Neuronal stem cell (in vitro differentiated cells): Measurements from ENCODE around the gene FRMD6.

Experiments used
- DNase-seq: peaks from one replicate; pipeline ENCODE4 v3.0.0-alpha.2; 2013; ENCODE audit warnings: low spot score
- H2AFZ ChIP-seq: one replicate; pipeline ENCODE4 v1.6.1; 2013; ENCODE audit warnings: mild to moderate bottlenecking, low read length, inconsistent platforms
- H2AK5ac ChIP-seq: 2 replicates; pipeline ENCODE4 v1.6.1; 2013; ENCODE audit warnings: low read depth, mild to moderate bottlenecking, inconsistent platforms, low read length, moderate library complexity, mixed read lengths
- H2BK120ac ChIP-seq: 2 replicates; pipeline ENCODE4 v1.6.1; 2013; ENCODE audit warnings: low read depth, mild to moderate bottlenecking, inconsistent platforms, low read length, moderate library complexity, mixed read lengths
- H2BK12ac ChIP-seq: one replicate; pipeline ENCODE4 v1.6.1; 2013; ENCODE audit warnings: low read length, inconsistent platforms
- H2BK15ac ChIP-seq: 2 replicates; pipeline ENCODE4 v1.6.1; 2013; ENCODE audit warnings: mild to moderate bottlenecking, low read length, inconsistent platforms, mixed read lengths
- H2BK5ac ChIP-seq: one replicate; pipeline ENCODE4 v1.6.1; 2013; ENCODE audit warnings: inconsistent platforms, mild to moderate bottlenecking, low read length, moderate library complexity
- H3K14ac ChIP-seq: one replicate; pipeline ENCODE4 v1.6.1; 2013; ENCODE audit warnings: low read length, inconsistent platforms
- H3K18ac ChIP-seq: 2 replicates; pipeline ENCODE4 v1.6.1; 2013; ENCODE audit warnings: low read length, inconsistent platforms
- H3K23ac ChIP-seq: 2 replicates; pipeline ENCODE4 v1.6.1; 2013; ENCODE audit warnings: low read depth, mild to moderate bottlenecking, mixed read lengths, low read length, inconsistent platforms; ENCODE audit not compliant: poor library complexity
- H3K27ac ChIP-seq: replicated peaks from 3 replicates; pipeline ENCODE4 v1.5.1; 2013; ENCODE audit warnings: low read length, inconsistent platforms
- H3K27me3 ChIP-seq, 3 experiments: 2 replicates each; pipeline ENCODE4 v1.6.1; 2013; ENCODE audit warnings: low read length in 3 of 3, mild to moderate bottlenecking in 2 of 3, inconsistent platforms in 1 of 3, low read depth in 1 of 3, mixed read lengths in 1 of 3, moderate library complexity in 1 of 3; ENCODE audit not compliant: control insufficient read depth in 3 of 3, insufficient read depth in 3 of 3
- H3K36me3 ChIP-seq, 2 donors: replicated peaks in 1 of 2; 2 replicates each; pipeline ENCODE4 v1.6.1; 2013; ENCODE audit warnings: low read length in 2 of 2; ENCODE audit not compliant: control insufficient read depth in 2 of 2, insufficient read depth in 2 of 2
- H3K4ac ChIP-seq: 2 replicates; pipeline ENCODE4 v1.6.1; 2013; ENCODE audit warnings: inconsistent platforms, mild to moderate bottlenecking, low read length, moderate library complexity
- H3K4me1 ChIP-seq, 2 donors: 1 replicate in 1 of 2; 2 replicates in 1 of 2; pipeline ENCODE4 v1.6.1; 2013; ENCODE audit warnings: low read length in 2 of 2, low read depth in 1 of 2; ENCODE audit not compliant: control insufficient read depth in 2 of 2, insufficient read depth in 1 of 2
- H3K4me2 ChIP-seq: one replicate; pipeline ENCODE4 v1.6.1; 2013; ENCODE audit warnings: mild to moderate bottlenecking, low read length, inconsistent platforms; ENCODE audit not compliant: insufficient read depth, poor library complexity, severe bottlenecking
- H3K4me3 ChIP-seq, 2 donors: 2 replicates each; pipeline ENCODE4 v1.5.1; 2013; ENCODE audit warnings: low read length in 2 of 2, mild to moderate bottlenecking in 2 of 2, inconsistent platforms in 1 of 2, moderate library complexity in 1 of 2
- H3K79me1 ChIP-seq: one replicate; pipeline ENCODE4 v1.6.1; 2013; ENCODE audit warnings: low read depth, mild to moderate bottlenecking, inconsistent platforms, low read length, moderate library complexity
- H3K9ac ChIP-seq: one replicate; pipeline ENCODE4 v1.6.1; 2013; ENCODE audit warnings: mild to moderate bottlenecking, low read depth, low read length, inconsistent platforms; ENCODE audit not compliant: poor library complexity
- H3K9me3 ChIP-seq, 2 donors: replicated peaks in 1 of 2; 2 replicates each; pipeline versions ENCODE3 to v1.6.1; 2013; ENCODE audit warnings: low read length in 2 of 2, mild to moderate bottlenecking in 2 of 2, inconsistent platforms in 1 of 2, low read depth in 1 of 2, mixed read lengths in 1 of 2, moderate library complexity in 1 of 2; ENCODE audit not compliant: control insufficient read depth in 2 of 2, insufficient read depth in 1 of 2
- H4K8ac ChIP-seq: one replicate; pipeline ENCODE4 v1.6.1; 2013; ENCODE audit warnings: low read depth, mild to moderate bottlenecking, inconsistent platforms, low read length, moderate library complexity
- H4K91ac ChIP-seq: one replicate; pipeline ENCODE4 v1.6.1; 2013; ENCODE audit warnings: low read length, low read depth, mild to moderate bottlenecking, inconsistent platforms; ENCODE audit not compliant: poor library complexity
- WGBS, 2 donors: extraction: QIAGEN DNeasy Blood & Tissue Kit; methylation state at CpG; one replicate each; pipeline ENCODE4 v1.1.7; 2013; ENCODE audit warnings: missing lambda C conversion rate in 2 of 2, mixed read lengths in 1 of 2; ENCODE audit not compliant: insufficient read length in 2 of 2, insufficient replicate concordance in 1 of 2; ENCODE audit errors: extremely low coverage in 2 of 2; 5-methylcytosine and 5-hydroxymethylcytosine counted together

FRMD6 gene

DNA sequence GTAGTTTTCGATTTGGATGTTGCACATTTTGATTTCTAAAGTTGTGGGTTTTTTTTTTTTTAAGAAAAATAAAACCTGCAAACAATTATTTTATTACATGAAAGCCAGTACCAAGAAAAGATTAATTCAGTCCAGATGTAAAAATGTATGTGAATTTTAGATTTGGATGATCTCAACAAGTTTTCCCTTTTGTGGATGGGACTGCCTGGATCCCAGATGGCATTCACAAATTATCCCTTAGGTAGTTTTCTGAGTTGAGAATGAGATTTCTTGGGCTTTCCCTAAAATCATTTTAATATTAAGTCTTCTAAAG lies 2.8 kb downstream of the FRMD6 start:
- Histone ChIP-seq H3K4me2 (no peak overlapping the region), H3K4me1 (peaks cover 3 to 7% of the 10 kb centered on the region in 2 donors), H3K27me3 (no peaks in the 10 kb centered on the region), H3K79me1 (no peaks in the 10 kb centered on the region), H3K9me3 (no peaks in the 10 kb centered on the region), H3K14ac (no peak overlapping the region), H2BK12ac (no peak overlapping the region), H3K18ac (no peak overlapping the region), H2AFZ (peak overlapping the region; percentile 98), H2BK120ac (no peak overlapping the region), H3K23ac (no peak overlapping the region), H3K27ac (no peak overlapping the region), H3K4me3 (no peak overlapping the region), H3K4ac (no peak overlapping the region), H2BK15ac (no peak overlapping the region), H3K9ac (no peak overlapping the region), H2AK5ac (no peak overlapping the region), H4K91ac (no peak overlapping the region), H3K36me3 (no peaks in the 10 kb centered on the region), H4K8ac (no peak overlapping the region), H2BK5ac (no peak overlapping the region)
- no peak for DNase-seq
- WGBS, 2 donors: no CpG with 5 or more reads among the region's 1 CpG

DNA sequence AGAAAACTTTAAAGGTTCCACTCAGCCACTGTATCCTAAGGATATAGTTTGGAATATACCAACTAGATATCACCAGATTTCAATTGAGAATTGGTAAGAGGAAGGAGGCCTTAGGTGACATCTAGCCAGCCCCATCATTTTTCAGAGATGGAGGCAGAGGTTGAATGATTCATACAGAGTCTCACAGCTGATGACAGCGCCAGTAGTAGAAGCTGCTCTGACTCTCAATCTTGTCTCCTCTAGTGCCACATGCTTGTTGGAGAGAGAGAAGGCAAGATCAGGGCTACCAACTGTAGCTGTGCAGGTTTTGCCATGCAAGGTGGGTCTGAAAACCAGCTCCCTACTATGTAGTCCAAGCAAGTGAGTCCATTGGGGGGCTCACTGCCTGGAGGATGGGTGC lies 6.1 kb downstream of the FRMD6 start:
- peaks cover 4 to 7% of the 10 kb centered on the region in 2 donors for H3K4me1 ChIP-seq
- no peak overlapping the region for H3K9ac ChIP-seq
- H2AFZ ChIP-seq: no peak overlapping the region
- no peak overlapping the region for H3K4me2 ChIP-seq
- H3K27me3 ChIP-seq: no peaks in the 10 kb centered on the region
- no peak overlapping the region for H2BK15ac ChIP-seq
- no peak overlapping the region for H3K4me3 ChIP-seq
- no peak overlapping the region for H4K91ac ChIP-seq
- no peak overlapping the region for H3K18ac ChIP-seq
- DNase-seq: no peak
- H3K9me3 ChIP-seq: no peaks in the 10 kb centered on the region
- no peak overlapping the region for H2AK5ac ChIP-seq
- no peak overlapping the region for H3K27ac ChIP-seq
- H2BK12ac ChIP-seq: no peak overlapping the region
- H3K23ac ChIP-seq: no peak overlapping the region
- H4K8ac ChIP-seq: no peak overlapping the region
- H2BK120ac ChIP-seq: no peak overlapping the region
- no CpG with 5 or more reads among the region's 1 CpG for WGBS, 2 donors
- H2BK5ac ChIP-seq: no peak overlapping the region
- H3K36me3 ChIP-seq: no peaks in the 10 kb centered on the region
- H3K79me1 ChIP-seq: peaks cover 3% of the 10 kb centered on the region
- H3K4ac ChIP-seq: no peak overlapping the region
- no peak overlapping the region for H3K14ac ChIP-seq

DNA sequence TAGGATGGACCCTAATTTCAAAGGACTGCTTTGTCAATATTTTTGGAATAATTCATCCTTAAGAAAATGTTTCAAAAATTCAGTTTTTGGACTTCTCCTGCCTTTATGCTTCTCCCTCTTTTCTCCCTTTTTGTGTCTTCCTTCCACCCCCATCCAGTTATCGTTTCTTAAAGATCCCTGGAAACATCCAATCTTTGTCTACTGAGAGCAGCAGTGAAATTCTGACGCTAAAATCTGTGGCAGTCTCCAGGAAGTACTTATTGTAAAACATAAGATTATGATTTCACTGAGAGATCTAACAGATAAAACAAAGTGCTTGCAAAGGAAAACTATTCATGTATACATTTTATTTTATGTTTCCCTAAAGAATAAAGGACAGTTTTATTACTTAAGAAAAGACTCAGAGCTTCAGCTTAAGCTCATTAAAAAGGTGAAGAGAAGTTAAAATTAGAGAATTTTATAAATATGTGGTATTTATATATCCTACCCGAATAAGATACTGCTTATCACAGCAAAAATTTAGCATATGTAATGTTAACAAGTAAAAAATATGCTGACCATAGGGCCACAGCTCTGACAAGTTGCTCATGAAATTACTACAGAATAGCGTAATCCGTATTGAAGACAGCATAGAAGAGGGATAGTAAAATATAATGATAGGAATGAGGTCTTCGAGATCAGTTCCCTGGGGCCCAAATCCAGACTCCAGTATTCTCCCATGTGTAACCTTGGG lies 6.9 kb downstream of the FRMD6 start:
- no CpG with 5 or more reads among the region's 6 CpGs for WGBS, 2 donors
- Histone ChIP-seq H3K9me3 (no peaks in the 10 kb centered on the region), H3K4me1 (peaks cover 4 to 7% of the 10 kb centered on the region in 2 donors), H3K27ac (no peak overlapping the region), H3K4me2 (no peak overlapping the region), H2BK5ac (no peak overlapping the region), H2BK120ac (no peak overlapping the region), H4K8ac (no peak overlapping the region), H3K4me3 (no peak overlapping the region), H3K79me1 (peaks cover 3% of the 10 kb centered on the region), H3K23ac (no peak overlapping the region), H2AK5ac (no peak overlapping the region), H2AFZ (no peak overlapping the region), H3K36me3 (no peaks in the 10 kb centered on the region), H3K9ac (no peak overlapping the region), H2BK15ac (no peak overlapping the region), H4K91ac (no peak overlapping the region), H2BK12ac (no peak overlapping the region), H3K27me3 (no peaks in the 10 kb centered on the region), H3K18ac (no peak overlapping the region), H3K14ac (no peak overlapping the region), H3K4ac (no peak overlapping the region)
- no peak for DNase-seq

GRCh38 chr14:51660741-51661140 lies 9.0 kb downstream of the FRMD6 start:
- no CpG with 5 or more reads among the region's 2 CpGs for WGBS, 2 donors
- no peak overlapping the region for H3K27ac ChIP-seq
- no peak overlapping the region for H4K8ac ChIP-seq
- H3K27me3 ChIP-seq: no peaks in the 10 kb centered on the region
- H2BK12ac ChIP-seq: no peak overlapping the region
- no peak overlapping the region for H3K9ac ChIP-seq
- H4K91ac ChIP-seq: no peak overlapping the region
- peaks cover 3% of the 10 kb centered on the region for H3K79me1 ChIP-seq
- DNase-seq: no peak
- no peak overlapping the region for H2AK5ac ChIP-seq
- no peaks in the 10 kb centered on the region for H3K36me3 ChIP-seq
- no peak overlapping the region for H2BK120ac ChIP-seq
- no peak overlapping the region for H3K4ac ChIP-seq
- no peak overlapping the region for H2BK5ac ChIP-seq
- no peak overlapping the region for H3K18ac ChIP-seq
- H2AFZ ChIP-seq: no peak overlapping the region
- peaks cover 0 to 3% of the 10 kb centered on the region in 2 donors for H3K9me3 ChIP-seq
- no peak overlapping the region for H3K14ac ChIP-seq
- H3K4me3 ChIP-seq: no peak overlapping the region
- no peak overlapping the region for H3K4me2 ChIP-seq
- no peak overlapping the region for H3K23ac ChIP-seq
- H2BK15ac ChIP-seq: no peak overlapping the region
- peaks cover 0 to 2% of the 10 kb centered on the region in 2 donors for H3K4me1 ChIP-seq
